Hepatocyte (in vitro differentiated cells): Measurements from ENCODE around the gene C2orf68. TPM values are rescaled to one million over a fixed set of nuclear protein-coding genes. Genes with fewer than 3 reads are reported as not detected.

ENCODE experiments used
- DNase-seq: peaks from one replicate; pipeline ENCODE4 v3.0.0-alpha.2; 2016; ENCODE audit warnings: low spot score
- H2AFZ ChIP-seq: fragments of 200-600 bp; sonication (generic); 2 replicates; pipeline ENCODE4 v1.6.0; 2016; ENCODE audit warnings: antibody characterized with exemption, mild to moderate bottlenecking
- H3K27ac ChIP-seq: fragments of 200-600 bp; sonication (generic); 2 replicates; pipeline ENCODE4 v1.5.1; 2016; ENCODE audit warnings: mild to moderate bottlenecking
- H3K27me3 ChIP-seq: fragments of 200-600 bp; sonication (generic); 2 replicates; pipeline ENCODE4 v1.6.1; 2016
- H3K36me3 ChIP-seq: fragments of 200-600 bp; sonication (generic); replicated peaks from 2 replicates; pipeline ENCODE4 v1.5.1; 2016; ENCODE audit warnings: low read depth; ENCODE audit not compliant: insufficient read depth
- H3K4me1 ChIP-seq: fragments of 200-600 bp; sonication (generic); 2 replicates; pipeline ENCODE4 v1.5.1; 2016; ENCODE audit warnings: mild to moderate bottlenecking, moderate library complexity; ENCODE audit not compliant: insufficient read depth
- H3K4me2 ChIP-seq: fragments of 200-600 bp; sonication (generic); 2 replicates; pipeline ENCODE4 v1.6.0; 2016
- H3K4me3 ChIP-seq: fragments of 200-600 bp; sonication (generic); 2 replicates; pipeline ENCODE4 v1.5.1; 2016; ENCODE audit warnings: mild to moderate bottlenecking
- H3K79me2 ChIP-seq: fragments of 200-600 bp; sonication (generic); 2 replicates; pipeline ENCODE4 v1.6.0; 2017; ENCODE audit warnings: mild to moderate bottlenecking
- H3K9me2 ChIP-seq: fragments of 200-600 bp; sonication (generic); replicated peaks from 2 replicates; pipeline ENCODE4 v1.6.0; 2017; ENCODE audit warnings: mild to moderate bottlenecking; ENCODE audit not compliant: insufficient read depth
- H3K9me3 ChIP-seq: fragments of 200-600 bp; sonication (generic); 2 replicates; pipeline ENCODE4 v1.5.1; 2016; ENCODE audit warnings: low read depth, mild to moderate bottlenecking
- H4K20me1 ChIP-seq: fragments of 200-600 bp; sonication (generic); 2 replicates; pipeline ENCODE4 v1.6.0; 2016; ENCODE audit warnings: mild to moderate bottlenecking; ENCODE audit not compliant: insufficient read depth, poor library complexity, severe bottlenecking
- CTCF ChIP-seq: fragments of 200-600 bp; sonication (generic); IDR thresholded peaks from 2 replicates; pipeline ENCODE4 v1.5.1; 2016; ENCODE audit warnings: antibody characterized with exemption, mild to moderate bottlenecking; ENCODE audit not compliant: poor library complexity
- EZH2 ChIP-seq: fragments of 200-600 bp; sonication (generic); IDR thresholded peaks from 2 replicates; pipeline ENCODE4 v1.6.1; 2016; ENCODE audit warnings: antibody characterized with exemption, mild to moderate bottlenecking, borderline replicate concordance
- EZH2phosphoT487 ChIP-seq: fragments of 200-600 bp; sonication (generic); IDR thresholded peaks from one replicate; pipeline ENCODE4 v1.6.1; 2018; ENCODE audit warnings: antibody characterized with exemption, mild to moderate bottlenecking, low read depth, moderate library complexity; ENCODE audit not compliant: unreplicated experiment, severe bottlenecking
- WGBS: methylation state at CpG from one replicate; pipeline ENCODE4 v1.1.6; 2016; ENCODE audit warnings: low lambda C conversion rate; ENCODE audit errors: missing lambda C conversion rate; 5-methylcytosine and 5-hydroxymethylcytosine counted together
- polyA plus RNA-seq: library from polyadenylated mRNA; unstranded; fragments of >200 nt; fragmentation: Nextera tagmentation; extraction: Ambion mirVana; gene quantifications from 2 replicates; pipeline ENCODE4 v1.2.1, GENCODE V29; 2016
- total RNA-seq: library from RNA; depleted of rRNA; stranded (reverse); fragments of >200 nt; gene quantifications from 2 replicates; pipeline ENCODE4 v1.2.3, GENCODE V29; 2014

C2orf68 gene
- total and polyA plus RNA-seq, 2 experiments from 2014 or later: 21.6 to 28.3 TPM

DNA sequence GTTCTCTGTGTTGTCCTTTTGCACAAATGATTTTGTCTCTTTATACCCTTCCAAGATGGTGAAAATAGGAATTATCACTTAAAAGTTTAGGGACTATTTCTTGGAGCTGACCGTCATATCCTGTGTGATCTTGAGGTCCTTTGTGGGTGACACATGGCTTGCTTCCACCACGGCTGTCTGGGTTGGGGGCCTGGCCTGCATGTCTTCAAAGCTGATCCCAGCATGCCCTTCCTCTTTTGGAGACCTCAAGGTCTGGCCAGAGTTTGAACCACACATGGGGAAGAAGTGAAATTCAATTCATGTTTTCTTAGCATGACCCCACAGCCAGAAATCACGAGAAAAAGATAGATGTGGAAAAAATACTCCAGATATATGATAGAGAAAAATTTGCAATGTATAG is 42.1 kb upstream of the C2orf68 start:
- H3K27me3 ChIP-seq: no peaks in the 10 kb centered on the region
- no peak overlapping the region for H3K27ac ChIP-seq
- H3K9me3 ChIP-seq: no peaks in the 10 kb centered on the region
- H3K9me2 ChIP-seq: no peaks in the 10 kb centered on the region
- no peak overlapping the region for H3K4me3 ChIP-seq
- no peak overlapping the region for H2AFZ ChIP-seq
- H3K79me2 ChIP-seq: no peaks in the 10 kb centered on the region
- DNase-seq: no peak
- no peaks in the 10 kb centered on the region for H3K36me3 ChIP-seq
- 95% methylated on average over 3 of the region's 3 CpGs for WGBS
- H4K20me1 ChIP-seq: no peaks in the 10 kb centered on the region
- TF ChIP-seq EZH2phosphoT487 (no peak), EZH2 (no peak), CTCF (no peak)
- peaks cover 6% of the 10 kb centered on the region for H3K4me1 ChIP-seq
- H3K4me2 ChIP-seq: no peak overlapping the region

- Histone ChIP-seq H3K9me3 (no peaks in the 10 kb centered on the region), H3K27ac (no peak overlapping the region), H2AFZ (no peak overlapping the region), H3K79me2 (no peaks in the 10 kb centered on the region), H3K27me3 (no peaks in the 10 kb centered on the region), H4K20me1 (no peaks in the 10 kb centered on the region), H3K4me1 (peaks cover 6% of the 10 kb centered on the region), H3K4me2 (no peak overlapping the region), H3K36me3 (no peaks in the 10 kb centered on the region), H3K4me3 (no peak overlapping the region), H3K9me2 (no peaks in the 10 kb centered on the region)
- 98% methylated on average over 2 of the region's 2 CpGs for WGBS
- no peak for TF ChIP-seq CTCF
- TF ChIP-seq EZH2: no peak
- TF ChIP-seq EZH2phosphoT487: no peak
- DNase-seq: no peak
Measured at GRCh38 chr2:85652056-85652455, 40.2 kb upstream of the C2orf68 start.

DNA sequence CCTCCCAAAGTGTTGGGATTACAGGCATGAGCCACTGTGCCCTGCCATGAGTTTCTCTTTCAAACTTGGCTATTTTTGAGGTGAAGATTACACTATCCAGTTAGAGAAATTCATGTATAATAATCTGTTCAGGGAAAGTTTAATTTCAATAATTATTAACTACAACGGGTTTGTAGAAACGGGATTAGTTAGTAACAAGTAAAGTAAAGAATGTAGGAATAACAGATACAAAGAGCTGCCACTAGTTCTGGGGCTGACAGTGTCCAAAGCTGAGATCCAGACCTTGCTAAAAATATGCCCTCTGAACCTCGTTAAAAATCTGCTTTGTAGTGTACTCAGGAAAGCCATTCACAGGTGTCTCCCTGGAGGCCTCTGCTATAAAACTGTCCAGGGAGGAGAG is 39.2 kb upstream of the C2orf68 start:
- DNase-seq: no peak
- Histone ChIP-seq H2AFZ (no peak overlapping the region), H4K20me1 (no peaks in the 10 kb centered on the region), H3K4me2 (no peak overlapping the region), H3K27ac (no peak overlapping the region), H3K79me2 (no peaks in the 10 kb centered on the region), H3K4me1 (peaks cover 6% of the 10 kb centered on the region), H3K9me3 (no peaks in the 10 kb centered on the region), H3K27me3 (no peaks in the 10 kb centered on the region), H3K4me3 (no peak overlapping the region), H3K36me3 (no peaks in the 10 kb centered on the region), H3K9me2 (no peaks in the 10 kb centered on the region)
- TF ChIP-seq EZH2: no peak
- no peak for TF ChIP-seq CTCF
- no peak for TF ChIP-seq EZH2phosphoT487
- WGBS: 74% methylated on average over 3 of the region's 3 CpGs

DNA sequence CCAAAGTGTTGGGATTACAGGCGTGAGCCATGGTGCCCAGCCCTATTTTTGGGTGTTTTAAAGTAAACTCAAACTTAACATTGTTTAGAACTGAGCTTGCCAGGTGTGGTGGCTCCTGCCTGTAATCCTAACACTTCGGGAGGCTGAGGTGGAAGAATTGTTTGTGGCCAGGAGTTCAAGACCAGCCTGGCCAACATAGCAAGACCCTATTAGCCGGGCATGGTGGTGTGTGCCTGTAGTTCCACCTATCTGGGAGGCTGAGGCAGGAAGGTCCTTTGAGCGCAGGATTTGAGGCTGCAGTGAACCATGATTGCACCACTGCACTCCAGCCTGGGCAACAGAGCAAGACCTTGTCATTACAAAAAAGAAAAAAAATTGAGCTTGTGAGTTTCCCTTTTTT is 38.6 kb upstream of the C2orf68 start:
- no peaks in the 10 kb centered on the region for H4K20me1 ChIP-seq
- DNase-seq: no peak
- no peak for TF ChIP-seq CTCF
- TF ChIP-seq EZH2: no peak
- TF ChIP-seq EZH2phosphoT487: no peak
- H3K9me2 ChIP-seq: no peaks in the 10 kb centered on the region
- H3K36me3 ChIP-seq: no peaks in the 10 kb centered on the region
- no peak overlapping the region for H3K27ac ChIP-seq
- no peak overlapping the region for H3K4me2 ChIP-seq
- no peak overlapping the region for H3K4me3 ChIP-seq
- H3K79me2 ChIP-seq: no peaks in the 10 kb centered on the region
- H3K4me1 ChIP-seq: peaks cover 6% of the 10 kb centered on the region
- H3K27me3 ChIP-seq: no peaks in the 10 kb centered on the region
- WGBS: 97% methylated on average over 4 of the region's 4 CpGs
- H3K9me3 ChIP-seq: no peaks in the 10 kb centered on the region
- H2AFZ ChIP-seq: no peak overlapping the region
